HG02623 (cell line): ENCODE results near the gene CCDC183.
"Not testable (repeated sequence)": the region's sequence is repeated elsewhere in the genome, so short reads cannot be mapped to it uniquely, and the experiment has no call there.

Experiments
- ATAC-seq: cut with Tn5 transposase; IDR thresholded peaks from one replicate; pipeline ENCODE4 v1.9.1; 2021; ENCODE audit warnings: moderate library complexity; ENCODE audit not compliant: unreplicated experiment

CCDC183 gene

GRCh38 chr9:136799079-136799853, 3.1 kb downstream of the CCDC183 start:
- no peak for ATAC-seq

GRCh38 chr9:136799854-136800657, 3.9 kb downstream of the CCDC183 start:
- no peak for ATAC-seq

DNA sequence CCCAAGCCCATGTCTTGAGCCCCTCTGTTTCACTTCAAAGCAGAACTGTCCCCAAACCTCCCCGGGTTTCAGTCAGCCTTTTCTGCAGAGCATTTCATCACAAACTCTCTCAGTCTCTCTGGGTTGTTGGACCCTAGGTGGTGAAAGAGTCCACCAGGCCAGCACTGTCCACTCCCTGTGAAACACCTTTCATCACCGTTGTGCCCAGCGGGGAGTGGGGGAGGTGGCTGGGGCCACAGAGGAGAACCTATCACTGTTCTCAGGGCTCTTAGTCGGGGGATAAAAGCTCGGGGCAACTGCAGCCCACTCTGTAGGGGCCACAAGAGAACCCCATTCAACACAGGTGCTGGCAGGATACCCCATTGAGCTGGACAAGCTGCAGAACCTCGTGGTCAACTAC, 6.2 kb downstream of the CCDC183 start:
- no peak for ATAC-seq

DNA sequence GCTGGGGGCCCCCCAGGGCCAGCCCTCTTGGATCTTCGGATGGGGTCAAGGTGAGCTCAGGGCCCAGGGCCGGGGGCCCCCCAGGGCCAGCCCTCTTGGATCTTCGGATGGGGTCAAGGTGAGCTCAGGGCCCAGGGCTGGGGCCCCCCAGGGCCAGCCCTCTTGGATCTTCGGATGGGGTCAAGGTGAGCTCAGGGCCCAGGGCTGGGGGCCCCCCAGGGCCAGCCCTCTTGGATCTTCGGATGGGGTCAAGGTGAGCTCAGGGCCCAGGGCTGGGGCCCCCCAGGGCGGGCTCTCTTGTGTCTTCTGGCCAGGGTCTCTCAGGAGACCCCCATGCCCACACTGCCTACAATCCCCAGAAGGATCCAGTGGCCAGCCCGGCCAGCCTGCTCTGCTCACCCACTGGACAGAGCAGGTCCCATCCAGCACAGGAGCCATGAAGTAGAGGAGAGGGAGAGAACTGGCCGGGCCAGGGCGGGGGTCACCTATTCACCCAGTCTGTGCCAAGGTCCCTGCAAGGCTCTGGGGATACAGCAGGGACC, 6.9 kb downstream of the CCDC183 start:
- not testable (repeated sequence) for ATAC-seq

DNA sequence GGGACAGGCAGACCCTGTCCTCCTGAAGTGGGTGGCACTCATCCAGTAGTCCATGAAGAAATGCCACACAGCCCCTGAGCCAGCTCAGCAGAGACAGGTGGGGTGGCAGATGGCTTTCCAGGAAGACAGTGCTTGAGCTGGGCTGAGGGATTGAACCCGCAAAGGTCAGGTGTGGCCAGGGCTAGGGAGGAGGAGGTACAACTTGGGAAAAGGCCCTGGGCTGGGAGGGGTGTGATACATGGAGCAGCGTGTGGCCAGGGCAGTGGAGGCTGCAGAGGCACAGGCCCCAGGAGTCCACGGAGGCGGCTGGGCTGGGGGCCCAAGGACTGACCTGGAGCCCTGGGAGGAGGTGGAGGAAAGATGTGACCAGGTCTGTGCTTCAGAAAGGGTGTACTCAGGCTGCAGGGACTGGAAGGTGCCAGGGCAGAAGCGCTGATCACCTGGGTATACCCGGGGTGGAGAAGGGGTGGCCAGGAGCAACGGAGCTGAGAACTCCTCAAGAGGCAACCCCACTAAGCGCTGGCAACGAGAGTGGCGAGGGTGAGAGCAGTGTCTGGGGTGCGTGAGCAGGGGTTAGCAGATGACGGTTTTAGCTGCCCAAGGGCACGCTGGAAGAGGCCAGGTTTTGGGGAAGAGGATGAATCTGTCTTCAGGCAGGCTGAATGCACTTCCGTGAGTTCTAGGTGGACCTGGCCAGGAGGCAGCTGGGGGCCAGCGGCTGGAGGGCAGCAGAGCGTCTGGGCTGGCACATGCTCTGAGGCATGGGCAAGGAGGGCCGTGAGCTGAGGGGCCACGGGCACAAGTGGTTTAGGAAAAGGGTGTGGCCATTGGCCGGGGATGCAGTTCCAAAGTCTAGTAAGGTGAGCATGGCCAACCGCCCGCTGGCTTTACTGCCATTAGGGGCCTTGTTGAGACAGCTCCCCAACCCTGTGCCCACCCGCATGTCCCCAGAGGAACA, 7.7 kb downstream of the CCDC183 start:
- ATAC-seq: no peak

GRCh38 chr9:136804509-136805206, 8.5 kb downstream of the CCDC183 start:
- ATAC-seq: no peak

- no peak for ATAC-seq
These were observed 9.1 kb downstream of the CCDC183 start for GRCh38 chr9:136805207-136805740.

- ATAC-seq: no peak
These were observed 9.9 kb downstream of the CCDC183 start for GRCh38 chr9:136806067-136806466.

DNA sequence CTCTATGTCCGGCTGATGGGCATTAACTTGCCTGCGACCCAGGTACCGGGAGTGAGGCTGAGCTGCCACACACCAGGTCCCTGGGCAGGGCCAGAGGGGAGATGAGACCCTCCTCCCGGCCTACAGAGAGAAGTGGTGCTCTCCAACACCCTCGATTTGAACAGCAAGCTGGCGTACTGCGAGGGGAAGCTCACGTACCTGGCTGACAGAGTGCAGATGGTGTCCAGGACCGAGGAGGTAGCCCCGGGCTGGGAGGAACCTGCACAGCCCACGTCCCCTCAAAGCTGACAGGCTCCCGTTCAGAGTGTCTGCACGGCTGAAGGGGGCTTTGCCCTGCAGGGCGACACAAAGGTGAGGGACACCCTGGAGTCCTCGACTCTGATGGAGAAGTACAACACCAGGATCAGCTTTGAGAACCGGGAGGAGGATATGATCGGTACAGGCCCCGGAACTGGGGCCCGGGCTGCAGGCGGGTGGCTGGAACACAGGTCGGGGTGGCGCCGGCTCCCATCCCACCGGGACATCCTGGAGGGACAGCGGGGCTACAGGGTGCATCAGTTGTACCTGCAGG, 10.6 kb downstream of the CCDC183 start:
- no peak for ATAC-seq

- peak; percentile 70 for ATAC-seq
These were observed 11.3 kb downstream of the CCDC183 start, which contains the start of gene RABL6 for GRCh38 chr9:136807281-136808074. RABL6 (plus strand) TSS chr9:136807948; CDS start chr9:136808197, 249 bp downstream.

GRCh38 chr9:136808075-136808805, 12.1 kb downstream of the CCDC183 start:
- ATAC-seq: peak; percentile 23

- ATAC-seq: no peak
These were observed 12.6 kb downstream of the CCDC183 start for GRCh38 chr9:136808806-136809158.

- no peak for ATAC-seq
These were observed 18.7 kb downstream of the CCDC183 start for GRCh38 chr9:136814725-136815421.

- no peak for ATAC-seq
These were observed 19.3 kb downstream of the CCDC183 start for GRCh38 chr9:136815422-136815782.

- ATAC-seq: no peak
These were observed 25.1 kb downstream of the CCDC183 start for GRCh38 chr9:136820971-136821825.

DNA sequence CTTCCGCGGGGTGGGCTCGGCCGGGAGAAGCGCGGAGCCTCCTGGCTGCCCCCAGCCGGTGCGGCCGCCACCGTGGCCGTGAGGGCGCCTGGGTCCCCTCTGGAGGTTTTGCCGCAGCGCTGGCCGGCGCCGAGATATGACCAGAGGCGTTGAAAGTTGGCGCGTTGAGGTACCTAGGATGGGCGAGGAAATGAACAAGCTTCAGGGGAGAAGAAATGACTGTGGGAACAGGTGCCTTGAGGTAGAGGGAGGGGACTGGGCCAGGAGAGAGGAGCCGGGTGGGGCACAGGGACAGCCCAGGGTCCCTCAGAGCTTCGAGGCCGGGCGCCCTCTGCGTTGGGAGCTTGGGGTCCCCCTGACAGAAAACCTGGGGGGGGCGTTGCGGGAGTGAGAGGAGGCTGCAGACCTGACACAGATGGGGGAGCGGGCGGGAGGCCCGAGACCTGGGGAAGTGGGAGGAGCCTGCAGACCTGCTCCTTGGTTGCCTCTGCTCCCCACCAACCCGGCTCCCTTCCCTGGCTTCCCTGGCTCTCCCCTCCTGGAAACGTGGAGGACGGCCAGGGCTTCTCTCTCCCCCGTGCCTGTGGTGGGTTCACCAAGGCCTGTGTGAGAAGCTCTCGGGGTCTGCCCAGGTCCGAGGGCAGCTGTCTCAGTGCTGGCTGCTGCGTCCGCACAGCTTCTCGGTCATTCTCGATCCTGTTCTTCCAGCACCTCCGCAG, 25.8 kb downstream of the CCDC183 start:
- ATAC-seq: no peak
